ELF-1 (cell line): Measurements from ENCODE around the gene SCAMP2.
A peak's percentile ranks its signal among the peaks of the same experiment; 100 is the strongest.

ENCODE experiments used
- DNase-seq: peaks from one replicate; pipeline ENCODE4 v3.0.0-alpha.2; 2016; ENCODE audit warnings: low read depth, low spot score

SCAMP2 gene

GRCh38 chr15:74821091-74821789 lies 51.9 kb downstream of the SCAMP2 start:
- peak; percentile 89 for DNase-seq

- DNase-seq, result no peak
These were observed 53.1 kb downstream of the SCAMP2 start for GRCh38 chr15:74820056-74820455.

- peak; percentile 93 for DNase-seq
These were observed 55.8 kb downstream of the SCAMP2 start for GRCh38 chr15:74817370-74817737.

GRCh38 chr15:74816624-74817369 lies 56.4 kb downstream of the SCAMP2 start:
- no peak for DNase-seq

GRCh38 chr15:74815961-74816360 lies 57.2 kb downstream of the SCAMP2 start:
- no peak for DNase-seq

- no peak for DNase-seq
These were observed 57.8 kb downstream of the SCAMP2 start for GRCh38 chr15:74815121-74815934.

GRCh38 chr15:74812533-74812932 lies 60.6 kb downstream of the SCAMP2 start, which contains the start of gene LMAN1L:
LMAN1L (plus strand) TSS chr15:74812835; CDS start chr15:74812855, 20 bp downstream.
- DNase-seq, result no peak

GRCh38 chr15:74809956-74810355 lies 63.2 kb downstream of the SCAMP2 start:
- no peak for DNase-seq

- no peak for DNase-seq
These were observed 63.9 kb downstream of the SCAMP2 start for GRCh38 chr15:74809242-74809641.

- DNase-seq, result peak; percentile 79
These were observed 64.3 kb downstream of the SCAMP2 start for GRCh38 chr15:74808840-74809229.

GRCh38 chr15:74808078-74808839 lies 64.9 kb downstream of the SCAMP2 start:
- no peak for DNase-seq

GRCh38 chr15:74807282-74807681 lies 65.9 kb downstream of the SCAMP2 start:
- no peak for DNase-seq

GRCh38 chr15:74804935-74805334 lies 68.2 kb downstream of the SCAMP2 start:
- DNase-seq, result no peak

GRCh38 chr15:74802862-74803447 lies 70.2 kb downstream of the SCAMP2 start:
- no peak for DNase-seq

- no peak for DNase-seq
These were observed 70.9 kb downstream of the SCAMP2 start for GRCh38 chr15:74802290-74802689.

- DNase-seq, result no peak
These were observed 71.7 kb downstream of the SCAMP2 start for GRCh38 chr15:74801311-74801997.

GRCh38 chr15:74800559-74801094 lies 72.5 kb downstream of the SCAMP2 start:
- DNase-seq, result no peak

- peak; percentile 78 for DNase-seq
These were observed 73.2 kb downstream of the SCAMP2 start for GRCh38 chr15:74799856-74800558.

- no peak for DNase-seq
These were observed 73.8 kb downstream of the SCAMP2 start for GRCh38 chr15:74799255-74799855.
